ENCODE results near the gene NAA60.
A peak's percentile ranks its signal among the peaks of the same experiment; 100 is the strongest.

NAA60 gene

DNA sequence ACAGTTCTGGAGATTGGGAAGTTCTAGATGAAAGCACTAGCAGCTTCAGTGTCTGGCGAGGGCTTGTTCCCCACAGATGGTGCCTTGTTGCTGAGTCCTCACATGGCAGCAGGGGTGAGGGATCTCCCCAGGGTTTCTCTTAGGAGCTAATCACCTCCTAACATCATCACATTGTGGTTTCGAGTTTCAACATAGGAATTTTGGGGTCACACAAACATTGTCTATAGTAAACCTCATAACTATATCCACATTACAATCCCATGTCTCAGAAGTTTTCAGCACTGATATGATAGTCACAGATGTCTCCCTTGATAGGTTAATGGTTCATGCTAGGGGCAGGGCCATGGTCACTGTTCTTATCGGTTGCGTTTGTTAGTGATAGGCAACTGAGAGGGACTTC, 71.1 kb downstream of the NAA60 start:
- Mint-ChIP-seq H3K27ac (peak overlapping the region; percentile 84), H3K36me3 (ENCODE audit: low read depth) (peaks cover 78% of the 10 kb centered on the region), H3K4me3 (no peak overlapping the region), H3K9me3 (no peaks in the 10 kb centered on the region), H3K27me3 (ENCODE audit: low read depth, poor library complexity) (peaks cover 3% of the 10 kb centered on the region), H3K4me1 (peaks cover 17% of the 10 kb centered on the region)
- no peak for DNase-seq
- TF ChIP-seq, protein P1, sequence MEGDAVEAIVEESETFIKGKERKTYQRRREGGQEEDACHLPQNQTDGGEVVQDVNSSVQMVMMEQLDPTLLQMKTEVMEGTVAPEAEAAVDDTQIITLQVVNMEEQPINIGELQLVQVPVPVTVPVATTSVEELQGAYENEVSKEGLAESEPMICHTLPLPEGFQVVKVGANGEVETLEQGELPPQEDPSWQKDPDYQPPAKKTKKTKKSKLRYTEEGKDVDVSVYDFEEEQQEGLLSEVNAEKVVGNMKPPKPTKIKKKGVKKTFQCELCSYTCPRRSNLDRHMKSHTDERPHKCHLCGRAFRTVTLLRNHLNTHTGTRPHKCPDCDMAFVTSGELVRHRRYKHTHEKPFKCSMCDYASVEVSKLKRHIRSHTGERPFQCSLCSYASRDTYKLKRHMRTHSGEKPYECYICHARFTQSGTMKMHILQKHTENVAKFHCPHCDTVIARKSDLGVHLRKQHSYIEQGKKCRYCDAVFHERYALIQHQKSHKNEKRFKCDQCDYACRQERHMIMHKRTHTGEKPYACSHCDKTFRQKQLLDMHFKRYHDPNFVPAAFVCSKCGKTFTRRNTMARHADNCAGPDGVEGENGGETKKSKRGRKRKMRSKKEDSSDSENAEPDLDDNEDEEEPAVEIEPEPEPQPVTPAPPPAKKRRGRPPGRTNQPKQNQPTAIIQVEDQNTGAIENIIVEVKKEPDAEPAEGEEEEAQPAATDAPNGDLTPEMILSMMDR (IDR thresholded peaks at IDR 0.05), result no peak

GRCh38 chr16:3515897-3516296, 72.4 kb downstream of the NAA60 start:
- TF ChIP-seq, protein P1 (IDR thresholded peaks at IDR 0.05), result no peak
- no peak overlapping the region for H3K4me3 Mint-ChIP-seq
- peaks cover 25% of the 10 kb centered on the region for H3K4me1 Mint-ChIP-seq
- DNase-seq, result no peak
- H3K36me3 Mint-ChIP-seq (ENCODE audit: low read depth), result peaks cover 79% of the 10 kb centered on the region
- no peaks in the 10 kb centered on the region for H3K9me3 Mint-ChIP-seq
- no peak overlapping the region for H3K27ac Mint-ChIP-seq
- H3K27me3 Mint-ChIP-seq (ENCODE audit: low read depth, poor library complexity), result peaks cover 3% of the 10 kb centered on the region

- no peaks in the 10 kb centered on the region for H3K9me3 Mint-ChIP-seq
- no peak overlapping the region for H3K4me3 Mint-ChIP-seq
- H3K27ac Mint-ChIP-seq, result no peak overlapping the region
- DNase-seq, result no peak
- TF ChIP-seq, protein P1 (IDR thresholded peaks at IDR 0.05), result no peak
- H3K4me1 Mint-ChIP-seq, result peaks cover 28% of the 10 kb centered on the region
- peaks cover 3% of the 10 kb centered on the region for H3K27me3 Mint-ChIP-seq (ENCODE audit: low read depth, poor library complexity)
- H3K36me3 Mint-ChIP-seq (ENCODE audit: low read depth), result peaks cover 78% of the 10 kb centered on the region
Measured at GRCh38 chr16:3518292-3518985, 75.0 kb downstream of the NAA60 start.

GRCh38 chr16:3518986-3519348, 75.5 kb downstream of the NAA60 start:
- DNase-seq, result no peak
- TF ChIP-seq, protein P1 (IDR thresholded peaks at IDR 0.05), result no peak
- Mint-ChIP-seq H3K36me3 (ENCODE audit: low read depth) (peaks cover 78% of the 10 kb centered on the region), H3K9me3 (no peaks in the 10 kb centered on the region), H3K4me1 (peaks cover 28% of the 10 kb centered on the region), H3K27ac (peak overlapping the region; percentile 98), H3K4me3 (no peak overlapping the region), H3K27me3 (ENCODE audit: low read depth, poor library complexity) (peaks cover 3% of the 10 kb centered on the region)

DNA sequence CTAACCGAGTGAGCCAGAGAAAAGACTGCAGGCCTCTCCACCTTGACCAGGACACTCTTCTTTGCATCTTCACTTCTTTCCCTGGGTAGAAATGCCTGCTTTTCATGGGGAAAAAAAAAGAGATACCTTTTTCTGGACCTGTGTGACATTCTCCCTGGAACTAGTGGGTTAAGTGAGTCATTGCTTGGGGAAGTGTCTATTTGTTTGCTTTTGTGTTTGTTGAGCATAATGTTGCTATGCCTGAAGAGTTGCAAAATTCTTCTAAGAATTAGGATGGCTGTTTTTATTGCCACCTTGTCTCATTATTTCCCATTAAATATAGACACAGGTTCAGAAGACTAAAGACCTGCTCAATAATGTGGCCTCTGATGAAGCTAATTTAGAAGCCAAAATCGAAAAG, 76.1 kb downstream of the NAA60 start:
- Mint-ChIP-seq H3K27ac (peak overlapping the region; percentile 98), H3K4me1 (peaks cover 28% of the 10 kb centered on the region)
- TF ChIP-seq, protein P1 (IDR thresholded peaks at IDR 0.05), result no peak

GRCh38 chr16:3520413-3520812, 76.9 kb downstream of the NAA60 start:
- no peaks in the 10 kb centered on the region for H3K9me3 Mint-ChIP-seq
- no peak overlapping the region for H3K4me3 Mint-ChIP-seq
- DNase-seq, result no peak

More for the DNA sequence above, 76.1 kb downstream of the NAA60 start:
- no peak overlapping the region for H3K4me3 Mint-ChIP-seq
- peaks cover 76% of the 10 kb centered on the region for H3K36me3 Mint-ChIP-seq (ENCODE audit: low read depth)
- no peaks in the 10 kb centered on the region for H3K9me3 Mint-ChIP-seq
- DNase-seq, result no peak
- H3K27me3 Mint-ChIP-seq (ENCODE audit: low read depth, poor library complexity), result peaks cover 3% of the 10 kb centered on the region

More at GRCh38 chr16:3520413-3520812, 76.9 kb downstream of the NAA60 start:
- TF ChIP-seq, protein P1 (IDR thresholded peaks at IDR 0.05), result no peak
- Mint-ChIP-seq H3K27ac (peak overlapping the region; percentile 98), H3K36me3 (ENCODE audit: low read depth) (peaks cover 76% of the 10 kb centered on the region), H3K27me3 (ENCODE audit: low read depth, poor library complexity) (no peaks in the 10 kb centered on the region), H3K4me1 (peaks cover 28% of the 10 kb centered on the region)

Data from nephron progenitor cell (in vitro differentiated cells).